Measurements from ENCODE around the gene ZDHHC22.

- TF ChIP-seq, protein P1, sequence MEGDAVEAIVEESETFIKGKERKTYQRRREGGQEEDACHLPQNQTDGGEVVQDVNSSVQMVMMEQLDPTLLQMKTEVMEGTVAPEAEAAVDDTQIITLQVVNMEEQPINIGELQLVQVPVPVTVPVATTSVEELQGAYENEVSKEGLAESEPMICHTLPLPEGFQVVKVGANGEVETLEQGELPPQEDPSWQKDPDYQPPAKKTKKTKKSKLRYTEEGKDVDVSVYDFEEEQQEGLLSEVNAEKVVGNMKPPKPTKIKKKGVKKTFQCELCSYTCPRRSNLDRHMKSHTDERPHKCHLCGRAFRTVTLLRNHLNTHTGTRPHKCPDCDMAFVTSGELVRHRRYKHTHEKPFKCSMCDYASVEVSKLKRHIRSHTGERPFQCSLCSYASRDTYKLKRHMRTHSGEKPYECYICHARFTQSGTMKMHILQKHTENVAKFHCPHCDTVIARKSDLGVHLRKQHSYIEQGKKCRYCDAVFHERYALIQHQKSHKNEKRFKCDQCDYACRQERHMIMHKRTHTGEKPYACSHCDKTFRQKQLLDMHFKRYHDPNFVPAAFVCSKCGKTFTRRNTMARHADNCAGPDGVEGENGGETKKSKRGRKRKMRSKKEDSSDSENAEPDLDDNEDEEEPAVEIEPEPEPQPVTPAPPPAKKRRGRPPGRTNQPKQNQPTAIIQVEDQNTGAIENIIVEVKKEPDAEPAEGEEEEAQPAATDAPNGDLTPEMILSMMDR (IDR thresholded peaks at IDR 0.05): no peak
- TF ChIP-seq EP300 (IDR thresholded peaks at IDR 0.05): no peak
- TF ChIP-seq POLR2A (IDR thresholded peaks at IDR 0.05): no peak
- no peak for TF ChIP-seq POLR2AphosphoS5 (IDR thresholded peaks at IDR 0.05)
These were observed 11.2 kb downstream of the ZDHHC22 start for GRCh38 chr14:77130386-77130785.

Measured in stomach (tissue), 4 donors.